ENCODE data around the gene OLFM1. TPM values are rescaled to one million over a fixed set of nuclear protein-coding genes. Genes with fewer than 3 reads are reported as not detected.

The OLFM1 gene
- total and polyA plus RNA-seq, 9 of the 15 experiments (the other 6 are each of a cell fraction or from before 2014, with no cell fraction given), result not detected

Other genes starting within 250 kb of the OLFM1 start
- gene FCN2, start 206.9 kb upstream of the OLFM1 start, total RNA-seq (2014; rRNA removed), result not detected in 2 replicates
- gene FCN2, start 206.9 kb upstream of the OLFM1 start, total RNA-seq (2014; rRNA removed; fragmentation: Illumina TruSeq; extraction: Trizol), result not detected in 2 replicates
- not detected in 2 replicates for gene FCN2, start 206.9 kb upstream of the OLFM1 start, total RNA-seq (2015; rRNA removed; fragmentation: Illumina TruSeq; extraction: Trizol)
- gene FCN2, start 206.9 kb upstream of the OLFM1 start, total RNA-seq (2021), result not detected in 2 replicates
- not detected in 2 replicates for gene FCN2, start 206.9 kb upstream of the OLFM1 start, polyA plus RNA-seq (2011; rRNA removed)
- gene FCN2, start 206.9 kb upstream of the OLFM1 start, polyA plus RNA-seq (2014; fragmentation: Illumina TruSeq; extraction: Trizol), result not detected in 2 replicates
- gene FCN2, start 206.9 kb upstream of the OLFM1 start, polyA plus RNA-seq (2014; fragmentation: Nextera tagmentation; extraction: Ambion mirVana), result not detected
- gene FCN2, start 206.9 kb upstream of the OLFM1 start, polyA plus RNA-seq (2014; rRNA removed), result not detected in 2 replicates
- gene FCN1, start 169.8 kb upstream of the OLFM1 start, total RNA-seq (2014; rRNA removed), result not detected in 2 replicates
- gene FCN1, start 169.8 kb upstream of the OLFM1 start, total RNA-seq (2014; rRNA removed; fragmentation: Illumina TruSeq; extraction: Trizol), result not detected in 2 replicates
- gene FCN1, start 169.8 kb upstream of the OLFM1 start, total RNA-seq (2015; rRNA removed; fragmentation: Illumina TruSeq; extraction: Trizol), result not detected in 2 replicates
- not detected in 2 replicates for gene FCN1, start 169.8 kb upstream of the OLFM1 start, total RNA-seq (2021)
- gene FCN1, start 169.8 kb upstream of the OLFM1 start, polyA plus RNA-seq (2011; rRNA removed), result not detected in 2 replicates
- not detected in 2 replicates for gene FCN1, start 169.8 kb upstream of the OLFM1 start, polyA plus RNA-seq (2014; fragmentation: Illumina TruSeq; extraction: Trizol)
- gene FCN1, start 169.8 kb upstream of the OLFM1 start, polyA plus RNA-seq (2014; fragmentation: Nextera tagmentation; extraction: Ambion mirVana), result not detected
- gene FCN1, start 169.8 kb upstream of the OLFM1 start, polyA plus RNA-seq (2014; rRNA removed), result not detected in 2 replicates

All from K562 (cell line).